ENCODE measurements around the gene CLEC2L. TPM values are rescaled to one million over a fixed set of nuclear protein-coding genes. Genes with fewer than 3 reads are reported as not detected.

CLEC2L gene
- total and polyA plus RNA-seq, 2 of the 4 experiments (the other 2 are of a cell fraction), result not detected

DNA sequence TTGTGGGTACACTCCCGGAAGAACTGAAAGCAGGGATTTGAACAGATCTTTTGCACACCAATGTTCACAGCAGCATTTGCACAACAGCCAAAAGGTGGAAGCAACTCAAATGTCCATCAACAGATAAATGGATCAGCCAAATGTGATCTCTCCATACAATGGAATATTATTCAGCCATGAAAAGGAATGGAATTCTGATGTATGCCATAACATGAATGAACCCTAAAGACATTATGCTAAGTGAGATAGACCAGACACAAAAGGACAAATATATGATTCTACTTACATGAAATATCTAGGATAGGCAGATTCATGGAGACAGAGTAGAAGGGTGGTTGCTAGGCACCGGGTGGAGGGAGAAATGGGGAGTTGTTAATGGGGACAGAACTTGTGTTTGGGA lies 36.7 kb downstream of the CLEC2L start:
- H3K27me3 ChIP-seq (ENCODE audit: control insufficient read depth, insufficient read depth, low read length), result peaks cover 8% of the 10 kb centered on the region; the same call in 1 of the 2 replicates
- in situ Hi-C loops (cut with MboI; ENCODE audit: low sequenced_read_pairs), result no loop called here
- intact Hi-C loops (cut with micrococcal nuclease), result no loop called here
- H3K14ac ChIP-seq (replicated peaks; ENCODE audit: low read depth, low read length), result no peak overlapping the region
- ChIA-PET POLR2A (ENCODE audit: unreplicated experiment) (interaction anchor here (0.5 kb wide), 1 partner anchor 253 kb away, joined by 9 read pairs; no protein-coding TSS in a partner anchor), CTCF (no interaction called here)
- H2BK15ac ChIP-seq (ENCODE audit: low read depth, low read length), result no peak overlapping the region
- H3K18ac ChIP-seq (ENCODE audit: low read depth, low read length), result no peak overlapping the region
- peaks cover 8% of the 10 kb centered on the region; the same call in 1 of the 2 replicates for H3K9me1 ChIP-seq (ENCODE audit: insufficient read depth, low read length)
- H3K27ac ChIP-seq (ENCODE audit: insufficient read depth, low read length), result no peak overlapping the region
- no peak overlapping the region for H3K4ac ChIP-seq (ENCODE audit: low read depth, low read length)
- TF ChIP-seq BHLHE40 (IDR thresholded peaks at IDR 0.05; ENCODE audit: low read depth, low read length) (no peak), FOS (IDR thresholded peaks at IDR 0.05; ENCODE audit: low read depth, low read length) (no peak), MAZ (IDR thresholded peaks at IDR 0.05; ENCODE audit: borderline replicate concordance, low read depth, low read length) (no peak), MAFK (IDR thresholded peaks at IDR 0.05; ENCODE audit: low read depth, low read length) (no peak), CEBPB (IDR thresholded peaks at IDR 0.05; ENCODE audit: low read depth, low read length) (no peak)
- TF ChIP-seq, protein P1, sequence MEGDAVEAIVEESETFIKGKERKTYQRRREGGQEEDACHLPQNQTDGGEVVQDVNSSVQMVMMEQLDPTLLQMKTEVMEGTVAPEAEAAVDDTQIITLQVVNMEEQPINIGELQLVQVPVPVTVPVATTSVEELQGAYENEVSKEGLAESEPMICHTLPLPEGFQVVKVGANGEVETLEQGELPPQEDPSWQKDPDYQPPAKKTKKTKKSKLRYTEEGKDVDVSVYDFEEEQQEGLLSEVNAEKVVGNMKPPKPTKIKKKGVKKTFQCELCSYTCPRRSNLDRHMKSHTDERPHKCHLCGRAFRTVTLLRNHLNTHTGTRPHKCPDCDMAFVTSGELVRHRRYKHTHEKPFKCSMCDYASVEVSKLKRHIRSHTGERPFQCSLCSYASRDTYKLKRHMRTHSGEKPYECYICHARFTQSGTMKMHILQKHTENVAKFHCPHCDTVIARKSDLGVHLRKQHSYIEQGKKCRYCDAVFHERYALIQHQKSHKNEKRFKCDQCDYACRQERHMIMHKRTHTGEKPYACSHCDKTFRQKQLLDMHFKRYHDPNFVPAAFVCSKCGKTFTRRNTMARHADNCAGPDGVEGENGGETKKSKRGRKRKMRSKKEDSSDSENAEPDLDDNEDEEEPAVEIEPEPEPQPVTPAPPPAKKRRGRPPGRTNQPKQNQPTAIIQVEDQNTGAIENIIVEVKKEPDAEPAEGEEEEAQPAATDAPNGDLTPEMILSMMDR (conservative IDR thresholded peaks at IDR 0.05; ENCODE audit: low read depth, low read length), result no peak
- no peak for DNase-seq
- H4K91ac ChIP-seq (ENCODE audit: insufficient read depth, low read depth, low read length), result no peak overlapping the region
- peaks cover 18% of the 10 kb centered on the region; the same call in 1 of the 2 replicates for H3K36me3 ChIP-seq (ENCODE audit: control insufficient read depth, insufficient read depth, low read length)
- H2AK5ac ChIP-seq (ENCODE audit: low read depth, low read length), result no peak overlapping the region
- H3K23ac ChIP-seq (ENCODE audit: low read depth, low read length), result no peak overlapping the region
- dilution Hi-C loops (cut with HindIII; ENCODE audit: low sequenced_read_pairs, unreplicated experiment), result no loop called here
- no peak overlapping the region for H2AK9ac ChIP-seq (replicated peaks; ENCODE audit: low read depth, low read length, poor library complexity)
- no peak overlapping the region for H2AFZ ChIP-seq (replicated peaks; ENCODE audit: low read length, poor library complexity)
- WGBS, 2 experiments (ENCODE audit: extremely low coverage in 2 of 2, insufficient read length in 1 of 2), result no CpG with 5 or more reads among the region's 2 CpGs
- ATAC-seq (ENCODE audit: low read depth), result no peak; the same call in 1 of the 2 replicates
- no peak overlapping the region for H4K5ac ChIP-seq (ENCODE audit: low read depth, low read length)
- no peak overlapping the region for H3K4me3 ChIP-seq (ENCODE audit: insufficient read depth, low read depth, low read length)
- no peaks in the 10 kb centered on the region; a peak in 1 of 4 replicates for H3K79me1 ChIP-seq (ENCODE audit: low read depth in 1 of 2, low read length in 2 of 2)
- no peaks in the 10 kb centered on the region for H3K4me1 ChIP-seq (ENCODE audit: control insufficient read depth, insufficient read depth, low read length)
- H4K8ac ChIP-seq (ENCODE audit: low read depth in 2 of 2, low read length in 2 of 2), result no peak overlapping the region
- H4K20me1 ChIP-seq (ENCODE audit: insufficient read depth, low read length), result peaks cover 5% of the 10 kb centered on the region; the same call in 1 of the 2 replicates
- no peak overlapping the region for H2BK20ac ChIP-seq (ENCODE audit: low read depth, low read length)
- no TSS peak for BruUV-seq (replicated peaks)
- no peaks in the 10 kb centered on the region for H3K9me3 ChIP-seq (ENCODE audit: control insufficient read depth, insufficient read depth, low read length)
- H2BK5ac ChIP-seq (ENCODE audit: low read depth, low read length, poor library complexity, severe bottlenecking), result no peak overlapping the region
- no peak overlapping the region for H3K9ac ChIP-seq (ENCODE audit: low read depth, low read length)
- H2BK120ac ChIP-seq (ENCODE audit: low read depth, low read length), result no peak overlapping the region
- H3K56ac ChIP-seq (ENCODE audit: extremely low read depth, insufficient read depth, low read length), result no peak overlapping the region
- no peak overlapping the region for H3K4me2 ChIP-seq (ENCODE audit: low read depth, low read length)

Data from IMR-90 (cell line).